Ishikawa (cell line): ENCODE measurements around the gene PLBD2.

Experiments
- CEBPB ChIP-seq: IDR thresholded peaks from 2 replicates; pipeline ENCODE4 v1.6.1; 2012
- CREB1 ChIP-seq: IDR thresholded peaks from 2 replicates; pipeline ENCODE4 v1.6.1; 2012; ENCODE audit warnings: low read depth
- EP300 ChIP-seq: IDR thresholded peaks from 2 replicates; pipeline ENCODE4 v1.6.1; 2012; ENCODE audit warnings: borderline replicate concordance
- FOXM1 ChIP-seq: IDR thresholded peaks from 2 replicates; pipeline ENCODE4 v1.6.1; 2012; ENCODE audit warnings: low read depth, borderline replicate concordance
- NFIC ChIP-seq: IDR thresholded peaks from 2 replicates; pipeline ENCODE4 v1.6.1; 2012
- RAD21 ChIP-seq: IDR thresholded peaks from 2 replicates; pipeline ENCODE4 v1.6.1; 2012; ENCODE audit warnings: low read depth
- REST ChIP-seq: IDR thresholded peaks from 2 replicates; pipeline ENCODE4 v1.6.1; 2012; ENCODE audit warnings: low read depth, mild to moderate bottlenecking
- TEAD4 ChIP-seq: IDR thresholded peaks from 2 replicates; pipeline ENCODE4 v1.6.1; 2012
- ZBTB7A ChIP-seq: IDR thresholded peaks from 2 replicates; pipeline ENCODE4 v1.6.1; 2012; ENCODE audit warnings: low read depth
- TF ChIP-seq, protein P1 (sequence below): IDR thresholded peaks from 2 replicates; pipeline ENCODE4 v1.6.1; 2012

DNA sequence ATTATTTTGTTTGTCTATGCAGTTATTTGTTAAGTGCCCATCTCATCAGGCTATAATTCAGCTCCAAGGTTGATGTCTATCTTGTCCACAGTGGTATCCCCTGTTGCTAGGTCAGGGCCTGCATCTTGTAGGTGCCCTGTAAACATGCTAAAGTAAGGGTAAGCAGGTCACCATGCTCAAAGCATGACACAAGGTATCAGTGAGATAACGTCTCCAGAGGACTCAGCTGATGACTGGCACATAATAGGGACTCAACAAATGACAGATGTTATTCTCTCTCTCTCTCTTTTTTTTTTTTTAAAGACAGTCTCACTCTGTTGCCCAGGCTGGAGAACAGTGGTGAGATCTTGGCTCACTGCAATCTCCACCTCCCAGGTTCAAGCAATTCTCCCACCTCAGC is 66.1 kb downstream of the PLBD2 start:
- TF ChIP-seq CEBPB (no peak), CREB1 (no peak), FOXM1 (no peak), REST (no peak), NFIC (no peak), EP300 (no peak), TEAD4 (no peak), ZBTB7A (no peak), RAD21 (no peak)
- TF ChIP-seq, protein P1, sequence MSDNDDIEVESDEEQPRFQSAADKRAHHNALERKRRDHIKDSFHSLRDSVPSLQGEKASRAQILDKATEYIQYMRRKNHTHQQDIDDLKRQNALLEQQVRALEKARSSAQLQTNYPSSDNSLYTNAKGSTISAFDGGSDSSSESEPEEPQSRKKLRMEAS: no peak
